Activated CD8-positive, alpha-beta memory T cell treated with anti-CD3 and anti-CD28 coated beads for 4 hours (primary cell): ENCODE data around the gene MYL10.

Experiments
- DNase-seq, 2 donors: peaks; one replicate each; pipeline ENCODE4 v3.0.0-alpha.2; 2020; ENCODE audit warnings: low read depth in 2 of 2

MYL10 gene

DNA sequence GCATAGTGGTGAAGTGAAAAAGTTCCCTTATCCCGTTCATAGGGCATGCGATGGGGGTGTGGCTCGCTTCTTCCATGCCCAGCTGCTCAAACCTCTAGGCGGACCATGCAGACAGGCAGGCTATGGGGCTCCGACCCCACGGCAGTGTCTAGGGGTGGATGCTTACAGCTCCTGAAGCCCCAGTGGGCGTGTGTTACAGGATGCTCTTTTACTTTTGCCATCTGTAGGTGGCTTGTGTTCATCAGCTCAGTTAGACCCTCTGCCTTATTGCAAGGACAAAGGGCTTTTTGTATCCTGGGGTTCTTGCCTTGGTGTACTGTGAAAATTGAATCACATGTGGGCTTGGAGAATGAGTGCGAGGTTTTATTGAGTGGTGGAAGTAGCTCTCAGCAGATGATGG is at the start of gene MYL10:
TSS of gene MYL10 (minus strand) at position 126 of the 400 bp plus-strand sequence. CDS start 178 bp downstream, outside the sequence.
- DNase-seq = no peak

DNA sequence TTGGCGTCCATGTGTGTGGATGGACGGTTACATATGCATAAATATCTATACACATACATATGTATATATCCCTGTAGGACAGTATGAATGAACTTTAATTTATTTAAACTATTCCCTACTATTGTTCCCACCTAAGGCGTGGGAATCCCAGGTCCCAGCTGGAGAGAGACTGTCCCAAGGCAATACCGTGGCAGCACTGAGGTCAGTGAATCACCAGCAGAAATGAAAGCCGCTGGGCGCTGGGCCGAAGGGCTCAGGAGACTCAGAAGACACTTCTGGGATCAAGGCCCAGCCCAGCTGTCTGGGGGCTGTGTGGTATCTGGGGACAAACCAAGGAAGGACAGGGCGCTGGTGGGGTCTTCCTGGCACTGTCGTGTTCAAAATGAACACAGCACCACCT is 49.6 kb upstream of the MYL10 start:
- no peak for DNase-seq

DNA sequence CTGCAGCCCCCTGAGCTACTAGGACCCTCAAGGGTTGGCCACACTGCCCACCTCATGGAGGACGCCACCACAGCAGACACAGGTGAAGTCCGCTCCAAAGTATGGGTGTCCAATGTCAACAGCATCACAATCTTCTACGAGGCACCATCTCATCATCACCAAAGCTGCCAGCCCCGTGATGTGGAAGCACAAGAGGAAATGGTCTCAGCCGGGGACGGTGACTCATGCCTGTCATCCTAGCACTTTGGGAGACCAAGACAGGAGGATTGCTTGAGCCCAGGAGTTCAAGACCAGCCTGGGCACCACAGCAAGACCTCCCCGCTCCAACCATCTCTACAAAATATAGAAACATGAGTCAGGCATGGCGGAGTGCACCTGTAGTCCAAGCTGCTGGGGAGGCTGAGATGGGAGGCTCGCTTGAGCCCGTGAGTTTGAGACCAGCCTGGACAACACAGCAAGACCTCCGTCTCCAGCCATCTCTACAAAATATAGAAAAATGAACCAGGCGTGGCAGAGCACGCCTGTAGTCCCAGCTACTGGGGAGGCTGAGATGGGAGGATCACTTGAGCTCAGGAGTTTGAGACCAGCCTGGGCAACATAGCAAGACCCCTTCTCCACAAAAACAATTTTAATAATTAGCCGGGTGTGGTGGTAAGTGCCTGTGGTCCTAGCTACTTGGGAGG is 48.8 kb upstream of the MYL10 start:
- DNase-seq = no peak

GRCh38 chr7:101677391-101677790 is 48.3 kb upstream of the MYL10 start:
- no peak for DNase-seq

DNA sequence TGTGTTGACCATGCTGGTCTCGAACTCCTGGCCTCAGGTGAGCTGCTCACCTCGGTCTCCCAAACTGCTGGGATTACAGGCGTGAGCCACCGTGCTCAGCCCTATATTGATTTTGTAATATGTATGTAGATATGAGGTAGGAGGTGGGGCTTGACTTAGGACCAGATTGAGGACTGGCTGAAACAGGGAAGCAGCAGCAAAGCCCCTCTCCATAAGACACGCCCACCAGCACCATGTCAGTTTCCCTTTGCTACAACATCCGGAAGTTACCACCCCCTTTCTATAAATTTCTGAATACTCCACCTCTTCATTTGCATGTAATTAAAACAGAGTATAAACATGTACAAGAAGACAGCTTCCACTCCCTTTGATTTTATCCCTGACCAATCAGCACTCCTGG is 47.9 kb upstream of the MYL10 start:
- no peak for DNase-seq

DNA sequence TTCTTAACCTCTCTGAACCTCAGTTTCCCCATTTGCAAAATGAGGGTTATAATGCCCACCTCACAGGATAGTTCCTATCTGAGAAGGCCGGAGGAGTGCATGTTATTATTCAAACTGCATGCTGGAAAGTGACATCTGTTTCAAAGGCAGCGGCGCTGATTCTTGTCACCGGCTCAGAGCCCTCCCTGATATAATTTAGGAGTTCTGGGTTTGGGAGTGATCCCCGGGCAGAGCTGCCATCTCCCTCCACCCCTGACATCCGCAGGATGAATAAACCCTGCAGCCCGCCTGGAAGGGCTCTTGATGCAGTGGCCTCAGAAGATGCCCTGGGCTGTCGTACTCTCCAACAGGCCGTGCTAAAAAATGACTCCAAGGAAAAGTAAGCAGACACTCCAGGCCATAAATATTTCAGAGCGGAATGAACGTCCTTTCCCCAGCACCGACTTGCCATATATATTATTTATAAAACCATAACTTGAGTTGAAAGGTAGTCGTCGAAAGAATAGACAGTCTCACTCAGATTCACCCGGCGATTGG is 47.0 kb upstream of the MYL10 start:
- no peak for DNase-seq

DNA sequence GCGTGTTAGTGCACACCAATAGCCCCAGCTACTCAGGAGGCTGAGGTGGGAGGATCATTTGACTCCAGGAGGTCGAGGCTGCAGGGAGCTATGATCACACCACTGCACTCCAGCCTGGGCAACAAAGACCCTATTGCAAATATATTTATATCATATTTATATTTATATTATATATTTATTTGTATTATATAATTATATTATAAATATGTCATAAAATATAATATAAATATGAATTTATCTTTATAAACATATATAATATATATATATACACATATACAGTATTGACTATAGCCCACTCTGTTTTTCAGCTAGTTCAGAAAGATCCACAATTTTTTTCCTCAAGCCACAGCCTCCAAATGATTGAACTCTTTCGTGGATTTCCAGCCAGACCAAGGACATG is 45.3 kb upstream of the MYL10 start:
- DNase-seq = no peak

DNA sequence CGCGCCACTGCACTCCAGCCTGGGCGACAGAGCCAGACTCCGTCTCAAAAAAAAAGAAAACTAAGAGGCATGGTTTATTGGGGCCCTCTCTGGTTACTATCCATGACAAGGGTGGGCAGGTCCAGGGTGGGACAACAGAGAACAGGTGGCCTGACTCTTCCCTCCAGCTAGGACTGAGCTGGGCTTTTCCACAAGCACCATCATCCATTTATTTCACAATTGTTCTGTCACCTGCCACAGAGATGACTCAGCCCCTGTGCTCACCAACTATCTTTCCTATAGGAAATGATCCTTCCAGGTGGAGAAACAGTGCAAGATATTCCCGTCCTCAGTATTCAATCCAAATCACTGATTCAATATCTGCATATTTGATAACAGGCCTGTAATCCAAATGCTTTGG is 44.9 kb upstream of the MYL10 start:
- DNase-seq = no peak

GRCh38 chr7:101673315-101673714 is 44.2 kb upstream of the MYL10 start:
- no peak for DNase-seq

- no peak for DNase-seq
Measured at GRCh38 chr7:101671371-101672356, 42.6 kb upstream of the MYL10 start.

GRCh38 chr7:101669307-101669706 is 40.2 kb upstream of the MYL10 start:
- DNase-seq = no peak

DNA sequence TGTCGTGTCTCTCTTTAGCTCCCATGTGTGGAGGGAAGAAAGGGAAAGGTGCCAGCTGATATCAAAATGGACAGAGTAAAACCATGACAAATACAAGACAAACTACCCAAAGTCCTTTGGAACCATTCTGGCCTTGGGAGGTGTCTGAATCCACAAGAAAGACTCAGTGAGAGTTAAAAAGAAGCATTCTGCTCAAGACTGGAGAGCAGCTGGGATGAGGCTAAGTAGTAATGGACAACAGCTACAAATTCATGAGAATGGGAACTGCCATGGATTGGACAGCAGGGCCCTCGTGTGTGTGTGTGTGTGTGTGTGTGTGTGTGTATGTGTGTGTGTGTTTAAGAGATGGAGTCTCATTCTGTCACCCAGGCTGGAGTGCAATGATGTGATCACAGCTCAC is 39.6 kb upstream of the MYL10 start:
- DNase-seq = no peak

GRCh38 chr7:101667920-101668319 is 38.8 kb upstream of the MYL10 start:
- no peak for DNase-seq

- DNase-seq = no peak
Measured at GRCh38 chr7:101667399-101667798, 38.3 kb upstream of the MYL10 start.

DNA sequence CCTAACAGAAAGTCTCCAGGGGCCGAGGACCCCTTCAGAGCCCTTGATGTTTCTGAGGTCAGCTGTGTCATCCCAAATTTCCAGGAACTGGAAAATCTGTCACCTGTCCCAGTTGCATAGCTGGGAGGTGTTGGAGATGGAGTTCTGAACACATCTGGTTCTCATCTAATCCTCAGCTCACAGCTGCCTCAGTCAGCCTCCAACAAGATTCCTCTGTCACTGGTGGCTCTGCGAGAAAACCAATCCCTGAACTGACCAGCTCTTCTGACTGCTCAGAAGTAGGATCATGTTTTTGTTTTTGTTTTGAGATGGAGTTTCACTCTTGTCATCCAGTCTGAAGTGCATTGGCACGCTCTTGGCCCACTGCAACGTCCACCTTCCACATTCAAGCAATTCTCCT is 37.6 kb upstream of the MYL10 start:
- no peak for DNase-seq

GRCh38 chr7:101666293-101666692 is 37.2 kb upstream of the MYL10 start:
- no peak for DNase-seq

GRCh38 chr7:101664893-101665471 is 35.9 kb upstream of the MYL10 start:
- DNase-seq = no peak

- no peak for DNase-seq
Measured at GRCh38 chr7:101664436-101664835, 35.3 kb upstream of the MYL10 start.

GRCh38 chr7:101663747-101664146 is 34.7 kb upstream of the MYL10 start:
- no peak for DNase-seq

DNA sequence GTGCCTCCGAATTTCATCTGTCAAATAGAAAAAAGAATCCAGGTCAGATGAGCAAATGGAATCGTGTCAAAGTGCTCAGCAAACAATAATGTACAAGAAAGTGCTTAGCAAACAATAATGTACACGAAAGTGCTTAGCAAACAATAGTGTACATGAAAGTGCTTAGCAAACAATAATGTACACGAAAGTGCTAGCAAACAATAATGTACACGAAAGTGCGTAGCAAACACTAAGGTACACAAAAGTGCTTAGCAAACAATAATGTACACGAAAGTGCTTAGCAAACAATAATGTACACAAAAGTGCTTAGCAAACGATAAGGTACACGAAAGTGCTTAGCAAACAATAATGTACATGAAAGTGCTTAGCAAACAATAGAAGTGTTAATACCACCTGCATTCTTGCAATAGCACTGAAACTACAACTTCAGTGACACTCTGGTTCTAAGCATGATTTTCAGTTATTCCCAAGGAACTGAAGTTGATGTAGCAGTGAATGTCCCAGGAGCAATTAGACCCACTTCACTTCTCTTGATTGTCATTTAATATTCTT is 33.4 kb upstream of the MYL10 start:
- DNase-seq = no peak

GRCh38 chr7:101659706-101660105 is 30.6 kb upstream of the MYL10 start:
- DNase-seq = no peak

GRCh38 chr7:101657171-101657570 is 28.1 kb upstream of the MYL10 start:
- no peak for DNase-seq
